Effector CD8-positive, alpha-beta T cell (primary cell): ENCODE results near the gene STEAP2.

Source experiments
- DNase-seq: peaks from one replicate; lab custom pipeline; 2025; lab: John Stamatoyannopoulos, UW

Gene STEAP2

GRCh38 chr7:90270431-90271178, 59.1 kb downstream of the STEAP2 start:
- no peak for DNase-seq

GRCh38 chr7:90271753-90272152, 60.2 kb downstream of the STEAP2 start:
- no peak for DNase-seq

- DNase-seq = no peak
Measured at GRCh38 chr7:90272242-90272641, 60.7 kb downstream of the STEAP2 start.

- DNase-seq = no peak
Measured at GRCh38 chr7:90274161-90274560, 62.6 kb downstream of the STEAP2 start.

GRCh38 chr7:90276033-90276728, 64.6 kb downstream of the STEAP2 start:
- DNase-seq = no peak
